ENCODE results near the gene UQCRC1.

DNA sequence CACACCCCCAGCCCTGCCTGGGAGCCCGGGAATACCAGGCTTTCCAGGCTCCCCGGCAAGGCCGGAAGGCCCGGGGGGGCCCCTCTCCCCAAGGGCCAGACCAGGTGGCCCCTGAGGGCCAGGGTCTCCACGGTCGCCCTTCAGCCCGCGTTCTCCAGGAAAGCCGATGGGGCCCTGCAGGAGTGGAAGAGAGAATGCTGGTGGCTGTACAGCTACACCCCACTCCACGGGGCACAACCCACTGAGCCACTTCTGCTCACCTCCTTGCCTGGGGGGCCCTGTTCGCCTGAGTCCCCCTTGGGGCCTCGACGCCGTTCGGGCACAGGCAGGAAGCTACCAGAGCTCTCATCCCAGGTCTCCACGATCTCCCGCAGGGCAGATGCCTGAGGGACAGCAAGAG is 34.1 kb downstream of the UQCRC1 start:
- TF ChIP-seq REST (tag by site-specific recombination; IDR thresholded peaks at IDR 0.05) (no peak), ZNF335 (tag by site-specific recombination; conservative IDR thresholded peaks at IDR 0.05) (no peak), ZNF280C (tag by site-specific recombination; IDR thresholded peaks at IDR 0.05) (no peak), CTCF (tag by site-specific recombination; IDR thresholded peaks at IDR 0.05) (no peak), ZNF24 (tag by site-specific recombination; IDR thresholded peaks at IDR 0.05) (no peak), ZBTB21 (tag by site-specific recombination; IDR thresholded peaks at IDR 0.05) (no peak), SP2 (tag by site-specific recombination; IDR thresholded peaks at IDR 0.05) (no peak), BCL11B (tag by site-specific recombination; IDR thresholded peaks at IDR 0.05; ENCODE audit: low read depth) (no peak)
